ENCODE results near the gene RILP. TPM values are rescaled to one million over a fixed set of nuclear protein-coding genes. Genes with fewer than 3 reads are reported as not detected.

Gene RILP
- total and polyA plus RNA-seq, 10 of the 15 experiments (the other 5 are each of a cell fraction or from before 2014, with no cell fraction given) = 0.60 to 6.1 (median 3.3) TPM; not detected in 1

DNA sequence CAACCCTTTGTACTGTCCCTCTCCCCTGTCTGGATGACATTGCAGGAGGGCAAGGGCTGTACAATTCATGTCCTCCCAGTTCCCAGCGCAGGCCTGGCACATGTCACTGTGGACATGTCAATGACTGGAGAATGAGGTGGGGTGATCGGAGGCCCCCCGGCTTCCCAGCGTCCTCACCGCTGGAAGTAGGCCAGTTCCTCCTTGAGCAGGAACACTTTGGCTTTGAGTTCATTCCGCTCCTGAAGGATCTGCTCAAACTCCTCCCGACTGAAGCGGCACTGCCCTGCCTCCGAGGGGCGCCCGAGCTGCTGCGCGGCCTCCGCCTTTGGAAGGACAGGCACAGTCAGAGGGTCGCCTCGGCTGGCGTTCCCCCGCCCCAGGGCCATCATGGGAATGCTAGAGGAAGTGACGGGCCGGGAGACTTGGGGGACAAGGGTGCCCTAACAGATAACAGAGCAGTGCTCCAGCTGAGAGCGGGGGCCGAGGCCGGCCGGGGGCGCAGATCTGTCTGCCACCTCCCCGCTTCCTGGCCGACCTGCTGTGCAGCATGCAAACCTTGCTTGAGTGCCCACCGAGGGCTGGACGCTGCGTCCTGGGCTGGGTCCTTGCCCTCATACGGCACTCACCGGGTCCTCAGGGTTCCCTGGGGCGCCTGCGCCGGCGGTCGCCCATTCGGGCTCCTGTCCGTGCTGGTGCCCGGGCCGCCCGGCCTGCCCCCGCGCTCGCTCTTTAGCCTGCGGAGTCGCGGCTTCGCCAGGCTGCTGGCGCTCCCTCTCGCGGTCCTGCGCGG is 1.3 kb downstream of the RILP start (continued):
- TF ChIP-seq BHLHE40 (IDR thresholded peaks at IDR 0.05; ENCODE audit: borderline replicate concordance in 1 of 2, low read depth in 2 of 2, low read length in 1 of 2) (peak in 1 of 2 experiments; percentile 68; a peak in 1 of 4 replicates), LARP7 (IDR thresholded peaks at IDR 0.05) (peak; percentile 74; the same call in 1 of the 2 replicates), ZNF207 (IDR thresholded peaks at IDR 0.05; ENCODE audit: borderline replicate concordance) (0 out of 2 replicates have a peak, but pooled peaks have one; percentile 73), IKZF2 (IDR thresholded peaks at IDR 0.05) (peak in 1 of 2 experiments; percentile 35; a peak in 1 of 4 replicates), GATAD2B (conservative IDR thresholded peaks at IDR 0.05; ENCODE audit: low read depth) (peak; percentile 77)
- TF ChIP-seq, protein P1, sequence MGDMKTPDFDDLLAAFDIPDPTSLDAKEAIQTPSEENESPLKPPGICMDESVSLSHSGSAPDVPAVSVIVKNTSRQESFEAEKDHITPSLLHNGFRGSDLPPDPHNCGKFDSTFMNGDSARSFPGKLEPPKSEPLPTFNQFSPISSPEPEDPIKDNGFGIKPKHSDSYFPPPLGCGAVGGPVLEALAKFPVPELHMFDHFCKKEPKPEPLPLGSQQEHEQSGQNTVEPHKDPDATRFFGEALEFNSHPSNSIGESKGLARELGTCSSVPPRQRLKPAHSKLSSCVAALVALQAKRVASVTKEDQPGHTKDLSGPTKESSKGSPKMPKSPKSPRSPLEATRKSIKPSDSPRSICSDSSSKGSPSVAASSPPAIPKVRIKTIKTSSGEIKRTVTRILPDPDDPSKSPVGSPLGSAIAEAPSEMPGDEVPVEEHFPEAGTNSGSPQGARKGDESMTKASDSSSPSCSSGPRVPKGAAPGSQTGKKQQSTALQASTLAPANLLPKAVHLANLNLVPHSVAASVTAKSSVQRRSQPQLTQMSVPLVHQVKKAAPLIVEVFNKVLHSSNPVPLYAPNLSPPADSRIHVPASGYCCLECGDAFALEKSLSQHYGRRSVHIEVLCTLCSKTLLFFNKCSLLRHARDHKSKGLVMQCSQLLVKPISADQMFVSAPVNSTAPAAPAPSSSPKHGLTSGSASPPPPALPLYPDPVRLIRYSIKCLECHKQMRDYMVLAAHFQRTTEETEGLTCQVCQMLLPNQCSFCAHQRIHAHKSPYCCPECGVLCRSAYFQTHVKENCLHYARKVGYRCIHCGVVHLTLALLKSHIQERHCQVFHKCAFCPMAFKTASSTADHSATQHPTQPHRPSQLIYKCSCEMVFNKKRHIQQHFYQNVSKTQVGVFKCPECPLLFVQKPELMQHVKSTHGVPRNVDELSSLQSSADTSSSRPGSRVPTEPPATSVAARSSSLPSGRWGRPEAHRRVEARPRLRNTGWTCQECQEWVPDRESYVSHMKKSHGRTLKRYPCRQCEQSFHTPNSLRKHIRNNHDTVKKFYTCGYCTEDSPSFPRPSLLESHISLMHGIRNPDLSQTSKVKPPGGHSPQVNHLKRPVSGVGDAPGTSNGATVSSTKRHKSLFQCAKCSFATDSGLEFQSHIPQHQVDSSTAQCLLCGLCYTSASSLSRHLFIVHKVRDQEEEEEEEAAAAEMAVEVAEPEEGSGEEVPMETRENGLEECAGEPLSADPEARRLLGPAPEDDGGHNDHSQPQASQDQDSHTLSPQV (IDR thresholded peaks at IDR 0.05) = peak; percentile 85; the same call in 1 of the 2 replicates

Measured in GM12878 (cell line).